ENCODE measurements around the gene NDUFB4.
"Not testable (repeated sequence)": the region's sequence is repeated elsewhere in the genome, so short reads cannot be mapped to it uniquely, and the experiment has no call there.

Gene NDUFB4

DNA sequence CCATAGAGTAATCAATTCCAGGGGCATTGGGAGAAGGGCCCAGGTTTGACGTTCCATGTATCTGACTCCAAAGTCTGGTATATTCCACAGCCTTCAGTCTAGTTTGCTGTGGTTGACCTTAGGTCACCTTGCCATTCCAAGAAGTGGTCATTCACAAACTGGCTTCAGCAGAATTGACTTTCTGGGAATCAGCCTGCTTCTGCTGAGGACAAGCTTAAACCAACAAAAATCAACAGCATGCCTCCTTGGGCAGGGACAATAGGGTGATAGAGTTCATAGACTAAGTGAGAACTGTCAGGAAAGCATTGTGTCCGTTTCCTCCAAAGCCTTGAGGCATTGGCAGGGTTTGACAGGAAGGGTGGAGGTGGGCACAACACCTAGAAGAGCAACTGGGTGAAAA, 24.1 kb upstream of the NDUFB4 start:
- no peak for FAIRE-seq

DNA sequence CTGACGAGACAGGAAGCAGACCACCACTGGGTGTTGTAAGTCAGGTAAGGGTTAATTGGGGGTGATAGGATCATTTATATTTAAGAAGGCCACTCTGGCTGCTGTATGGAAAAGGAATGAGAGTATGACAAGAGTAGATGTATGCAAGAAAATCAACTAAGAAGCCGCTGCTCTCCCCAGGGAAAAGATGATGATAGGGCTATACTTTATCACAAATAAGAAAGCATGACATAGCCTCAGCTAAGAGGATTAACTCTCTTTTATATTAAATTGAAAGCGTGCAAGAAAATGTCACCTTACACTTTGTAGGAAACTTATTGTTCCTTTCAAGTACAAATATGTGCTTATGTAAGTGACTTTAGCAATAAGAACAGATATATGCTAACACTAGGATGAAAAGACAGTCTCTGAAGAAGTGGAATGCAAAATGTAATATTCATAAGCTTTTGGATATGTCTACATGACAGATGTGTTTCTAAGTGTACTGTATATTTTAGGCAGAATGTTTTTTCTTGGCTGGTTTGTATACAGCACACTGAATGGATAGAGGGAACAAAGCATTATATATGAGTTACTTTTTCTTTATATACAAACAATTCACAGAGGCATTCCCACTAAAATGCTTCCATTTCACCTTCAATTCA, 8.7 kb upstream of the NDUFB4 start:
- FAIRE-seq = no peak

DNA sequence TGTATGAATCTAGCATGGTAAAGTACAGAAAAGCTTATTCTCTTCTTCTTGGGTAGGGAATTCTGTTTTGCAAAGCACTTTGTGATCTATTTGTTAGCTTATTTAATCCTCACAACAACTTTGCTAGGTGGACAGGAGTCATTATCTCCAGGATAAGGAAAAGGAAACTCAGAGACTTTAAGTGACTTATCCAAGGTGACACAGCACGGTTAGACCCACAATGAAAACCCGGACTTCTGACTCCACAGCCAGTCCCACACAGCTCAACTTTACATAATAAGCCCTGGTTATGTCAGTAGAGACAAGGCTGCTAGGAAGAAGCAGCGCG, 384 bp upstream of the NDUFB4 start:
- no peak for FAIRE-seq

DNA sequence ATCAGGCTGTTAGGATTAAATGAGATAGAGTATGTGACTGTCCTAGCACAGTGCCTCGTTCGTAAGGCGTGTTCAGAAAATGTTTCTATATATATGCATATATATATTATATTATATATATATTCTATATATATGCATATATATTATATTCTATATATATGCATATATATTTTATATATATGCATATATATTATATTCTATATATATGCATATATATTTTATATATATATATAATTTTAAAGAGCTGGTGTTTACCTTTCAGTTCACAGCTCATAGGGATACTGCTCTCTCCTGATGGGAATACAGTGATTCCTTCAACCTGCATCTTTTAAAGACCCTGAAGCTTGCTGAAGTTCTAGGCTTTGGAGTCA, 702 bp downstream of the NDUFB4 start:
- FAIRE-seq = no peak

DNA sequence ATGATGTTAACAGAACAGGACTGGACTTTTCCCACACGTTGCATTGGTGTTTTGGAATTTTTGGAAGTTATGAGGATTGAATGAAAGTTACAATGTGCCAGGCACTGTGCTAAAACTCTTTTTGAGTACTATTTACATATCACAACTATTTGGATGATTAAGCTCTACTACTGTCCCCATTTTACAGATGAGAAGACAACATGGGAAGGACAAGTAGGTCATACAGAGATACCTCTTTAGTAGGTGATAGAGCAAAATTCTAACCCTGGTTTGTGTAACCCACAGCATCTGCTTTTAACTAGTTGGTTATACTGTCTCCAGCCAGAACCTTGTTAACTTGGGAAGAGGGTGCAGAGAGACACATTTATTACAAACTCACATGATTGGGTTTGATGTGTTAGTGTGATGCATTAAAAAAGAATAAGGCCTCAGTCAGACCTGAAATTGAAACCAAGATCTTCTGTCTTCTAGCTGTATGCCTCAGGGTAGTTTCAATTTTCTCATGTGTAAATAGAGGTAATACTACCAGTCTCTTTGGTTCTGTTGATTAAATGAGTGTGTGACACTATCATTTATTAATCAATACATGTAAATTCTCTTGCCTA, 1.4 kb downstream of the NDUFB4 start:
- FAIRE-seq = no peak

DNA sequence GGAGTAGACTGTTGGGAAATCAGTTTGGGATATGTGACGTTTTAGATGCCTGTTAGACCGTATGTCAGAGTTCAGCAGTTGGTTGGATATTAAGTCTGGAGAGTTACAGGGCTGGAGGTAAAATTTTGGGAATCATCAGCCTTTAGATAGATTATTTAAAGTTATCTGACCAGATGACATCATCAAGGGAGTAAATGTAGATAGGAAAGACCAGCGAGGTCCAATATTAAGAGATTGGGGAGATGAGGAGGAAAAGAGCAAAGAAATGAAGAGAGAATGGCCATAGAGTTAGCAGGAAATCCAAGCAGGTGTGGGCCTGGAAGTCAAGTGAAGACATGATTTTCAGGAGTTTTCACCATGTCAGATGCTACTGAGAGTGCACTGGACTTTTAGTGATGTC, 3.1 kb downstream of the NDUFB4 start:
- FAIRE-seq = no peak

DNA sequence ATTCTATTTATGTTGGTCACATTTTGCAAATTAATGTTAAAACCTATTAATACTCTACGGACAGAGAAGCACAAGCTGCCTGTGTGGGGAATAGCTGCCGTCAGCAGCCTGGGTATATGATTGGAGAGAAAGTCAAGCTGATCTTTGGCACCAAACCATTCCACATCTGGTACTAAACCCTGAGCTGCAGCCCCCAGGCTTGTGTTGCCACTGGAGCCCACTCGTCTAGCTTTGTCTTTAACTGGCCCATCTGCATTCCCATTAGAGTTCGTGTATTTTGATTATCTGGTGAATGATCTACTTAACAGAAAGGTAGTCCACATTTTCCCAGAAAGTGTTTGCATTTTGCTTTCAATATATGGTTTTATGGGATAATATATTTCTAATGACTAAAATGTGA, 5.4 kb downstream of the NDUFB4 start:
- no peak for FAIRE-seq

DNA sequence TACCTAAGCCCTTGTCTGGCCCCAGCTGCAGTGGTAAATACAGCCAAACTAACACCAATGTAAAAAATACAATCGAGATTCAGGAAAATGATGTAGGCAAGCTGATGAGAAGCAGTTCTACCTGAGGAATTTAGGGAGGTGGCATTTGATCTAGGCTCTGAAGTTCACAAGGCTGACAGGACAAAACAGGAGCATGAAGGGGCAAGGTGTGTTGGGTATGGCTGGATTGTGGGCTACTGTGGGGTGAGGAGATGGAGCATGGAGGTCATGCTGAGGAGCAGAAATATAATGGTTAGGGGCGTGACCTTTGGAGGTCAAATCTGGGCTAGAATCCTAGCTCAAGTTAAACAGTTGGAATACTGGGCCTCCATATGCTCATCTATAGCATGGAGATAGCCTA, 6.5 kb downstream of the NDUFB4 start:
- FAIRE-seq = no peak

DNA sequence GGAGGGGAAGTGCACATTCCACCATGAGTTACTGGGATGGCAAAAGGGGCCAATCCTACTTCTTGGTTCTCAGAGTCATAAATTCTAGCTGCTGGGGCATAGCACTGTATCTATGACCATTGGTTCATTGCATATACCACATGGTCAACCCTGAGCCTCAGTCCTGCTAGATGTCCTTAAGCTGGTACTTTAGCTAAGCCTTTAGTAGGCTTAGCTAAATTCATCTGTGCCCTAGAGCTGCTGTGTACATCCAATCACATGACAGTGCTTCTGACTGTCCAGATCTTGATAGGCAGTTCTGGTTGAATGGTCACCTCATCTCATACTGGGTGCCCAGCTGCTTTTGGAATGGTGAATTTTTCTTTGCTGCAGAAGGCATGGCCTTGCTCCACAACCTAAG, 8.2 kb downstream of the NDUFB4 start:
- FAIRE-seq = no peak

DNA sequence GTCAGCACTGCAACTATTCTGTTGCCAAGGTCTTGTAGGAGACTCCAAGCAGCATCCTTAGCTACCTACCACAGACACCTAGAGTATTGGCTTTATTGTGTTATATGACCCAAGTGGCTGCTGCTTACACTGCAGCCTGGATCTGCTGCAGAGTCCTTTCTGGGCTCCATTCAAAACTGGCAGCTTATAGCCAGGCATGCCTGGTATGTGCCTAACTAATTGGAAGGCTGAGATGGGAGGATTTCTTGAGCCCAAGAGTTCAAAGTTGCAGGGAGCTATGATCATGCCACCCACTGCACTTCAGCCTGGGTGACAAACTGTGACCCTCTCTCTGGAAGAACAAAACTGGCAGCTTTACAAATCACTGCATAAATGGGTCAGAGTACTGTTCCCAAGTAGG, 8.6 kb downstream of the NDUFB4 start:
- FAIRE-seq = no peak

DNA sequence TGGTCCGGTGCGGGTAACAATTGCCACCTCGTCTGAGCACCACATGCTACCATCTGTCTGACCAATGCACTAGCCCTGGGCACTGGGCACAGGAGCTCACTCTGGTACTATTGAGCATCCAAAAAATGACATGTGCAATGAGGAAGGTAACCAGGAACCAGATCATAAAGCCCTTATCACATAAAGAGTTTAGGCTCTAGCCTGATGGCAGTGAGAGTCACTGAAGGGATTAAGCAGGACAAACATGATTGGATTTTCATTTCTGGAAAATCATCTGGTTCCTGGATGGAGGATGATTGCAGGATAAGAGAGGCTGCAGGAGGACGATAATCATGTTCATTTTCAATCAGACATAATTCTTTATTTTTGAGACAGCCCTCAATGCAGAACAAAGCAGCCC, 12.4 kb downstream of the NDUFB4 start:
- FAIRE-seq = no peak

DNA sequence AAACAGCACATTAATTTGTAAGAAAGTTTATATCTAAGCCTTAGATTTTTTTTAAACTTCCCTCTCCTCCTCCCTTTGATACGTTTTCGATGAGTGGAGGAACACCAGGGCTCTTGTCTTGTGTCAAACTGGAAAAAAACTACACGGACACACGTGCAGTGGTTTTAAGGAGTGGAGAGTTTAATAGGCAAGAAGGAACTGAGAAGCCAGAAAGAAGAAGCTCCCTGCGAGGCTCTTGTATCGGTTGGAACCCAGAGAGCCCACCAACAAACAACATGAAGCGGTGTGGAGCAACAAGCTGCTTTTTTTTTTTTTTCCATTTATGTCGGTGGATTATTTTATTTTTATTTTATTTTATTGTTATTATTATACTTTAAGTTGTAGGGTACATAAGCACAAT, 18.6 kb downstream of the NDUFB4 start:
- FAIRE-seq = no peak

DNA sequence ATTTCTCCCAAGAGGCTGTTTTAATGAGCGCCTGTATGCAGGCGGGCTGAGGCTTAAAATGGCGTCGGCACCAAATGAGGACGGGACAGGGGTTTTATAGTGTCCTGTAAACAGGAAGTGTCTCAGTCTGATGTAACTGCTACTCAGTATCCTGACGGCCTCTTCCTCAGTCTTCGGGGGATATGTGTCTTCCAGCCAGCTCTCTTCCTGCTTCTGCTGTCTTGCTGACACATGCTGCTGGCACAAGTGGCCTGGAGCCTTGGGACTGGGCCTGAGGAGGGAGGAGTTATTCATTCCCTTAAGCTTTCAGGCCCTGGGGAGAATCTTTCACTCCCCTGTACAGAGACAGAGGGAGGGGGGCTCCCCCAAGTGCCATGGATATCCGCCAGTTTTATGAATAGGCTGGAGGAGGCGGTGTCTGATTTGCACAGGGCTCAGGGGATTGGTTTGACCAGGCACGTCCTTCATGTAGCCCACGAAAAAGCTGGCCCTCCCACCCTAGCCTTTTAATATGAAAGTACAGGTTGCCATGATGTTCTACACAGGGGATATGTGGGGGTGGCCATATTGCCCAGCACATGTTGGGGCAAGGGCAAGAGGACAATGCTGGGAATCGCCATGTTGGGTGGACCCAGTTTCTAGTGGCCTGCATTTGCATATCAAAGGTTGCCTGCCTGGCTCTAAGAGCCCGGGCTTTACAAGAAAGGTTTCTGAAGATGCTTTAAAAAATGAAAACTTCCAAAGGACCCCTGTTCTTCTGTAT, 19.9 kb downstream of the NDUFB4 start:
- FAIRE-seq = no peak

DNA sequence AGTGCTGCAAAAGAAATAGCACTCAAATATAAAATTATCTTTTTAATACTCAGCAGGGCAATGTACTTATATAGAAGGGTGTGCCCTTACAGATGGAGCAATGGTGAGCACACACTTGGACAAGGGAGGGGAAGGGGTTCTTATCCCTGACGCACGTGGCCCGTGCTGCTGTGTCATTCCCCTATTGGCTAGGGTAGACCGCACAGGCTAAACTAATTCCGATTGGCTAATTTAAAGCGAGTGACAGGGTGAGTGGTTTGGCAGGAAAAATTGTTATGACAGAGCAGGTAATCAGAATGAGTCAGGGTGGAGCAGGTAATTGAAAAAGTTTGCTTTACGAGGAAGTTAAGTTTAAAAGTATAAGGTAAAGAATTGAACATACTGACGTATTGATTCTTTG, 20.6 kb downstream of the NDUFB4 start:
- FAIRE-seq = peak; percentile 64

DNA sequence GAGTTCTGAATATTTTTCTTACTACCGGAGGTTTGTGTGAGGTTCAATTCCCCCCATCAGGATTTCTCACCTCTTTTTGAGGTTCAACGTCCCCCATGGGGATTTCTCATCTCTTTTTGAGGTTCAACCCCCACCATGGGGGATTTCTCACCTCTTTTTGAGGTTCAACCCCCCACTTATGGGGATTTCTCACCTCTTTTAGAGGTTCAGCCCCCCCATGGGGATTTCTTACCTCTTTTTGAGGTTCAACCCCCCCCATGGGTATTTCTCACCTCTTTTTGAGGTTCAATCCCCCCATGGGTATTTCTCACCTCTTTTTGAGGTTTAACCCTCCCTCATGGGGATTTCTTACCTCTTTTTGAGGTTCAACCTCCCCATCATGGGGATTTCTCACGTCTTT, 26.3 kb downstream of the NDUFB4 start:
- FAIRE-seq = no peak

DNA sequence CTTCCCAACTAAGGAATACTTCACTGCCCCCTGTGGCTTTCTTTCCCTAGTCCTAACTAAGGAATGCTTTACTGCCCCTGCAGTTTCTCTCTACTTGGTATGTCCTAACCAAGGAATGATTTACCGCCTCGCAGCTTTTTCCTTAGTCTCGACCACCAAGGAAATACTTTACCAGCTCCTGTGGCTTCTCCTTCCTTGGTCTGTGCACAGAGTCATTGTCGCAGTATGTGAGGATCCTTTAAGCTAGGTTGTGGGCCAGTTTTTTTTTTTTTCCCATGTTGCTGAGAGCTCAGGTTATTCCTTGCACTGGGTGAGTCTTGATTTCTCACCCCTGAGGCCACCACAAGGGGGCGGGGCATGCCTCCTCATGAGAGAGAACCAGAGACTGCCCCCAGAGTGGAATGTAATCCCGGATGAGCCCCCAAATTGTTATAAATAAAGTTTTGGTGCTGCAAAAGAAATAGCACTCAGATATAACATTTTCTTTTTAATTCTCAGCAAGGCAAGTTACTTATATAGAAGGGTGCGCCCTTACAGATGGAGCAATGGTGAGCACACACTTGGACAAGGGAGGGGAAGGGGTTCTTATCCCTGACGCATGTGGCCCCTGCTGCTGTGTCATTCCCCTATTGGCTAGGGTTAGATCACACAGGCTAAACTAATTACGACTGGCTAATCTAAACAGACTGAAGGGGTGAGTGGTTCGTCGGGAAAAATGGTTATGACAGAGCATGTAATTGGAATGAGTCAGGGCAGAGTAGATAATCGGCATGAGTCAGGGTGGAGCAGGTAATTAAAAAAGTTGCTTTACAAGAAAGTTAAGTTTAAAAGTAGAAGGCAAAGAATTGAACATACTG, 27.0 kb downstream of the NDUFB4 start:
- no peak for FAIRE-seq

DNA sequence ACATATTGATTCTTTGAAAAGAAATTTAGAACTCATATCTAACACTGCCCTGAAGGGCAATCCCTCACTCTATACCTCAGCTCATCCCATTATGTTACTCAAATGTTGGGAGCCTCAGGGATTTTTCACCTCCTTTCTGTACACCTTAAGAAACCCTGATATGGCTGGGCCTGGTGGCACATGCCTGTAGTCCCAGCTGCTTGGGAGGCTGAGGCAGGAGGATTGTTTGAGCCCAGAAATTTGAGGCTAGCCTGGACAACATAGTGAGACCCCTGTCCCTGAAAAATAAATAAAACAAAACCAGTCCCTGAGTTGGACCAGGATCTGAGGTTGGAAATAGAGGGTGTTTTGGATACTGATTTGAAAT, 27.6 kb downstream of the NDUFB4 start:
- no peak for FAIRE-seq

DNA sequence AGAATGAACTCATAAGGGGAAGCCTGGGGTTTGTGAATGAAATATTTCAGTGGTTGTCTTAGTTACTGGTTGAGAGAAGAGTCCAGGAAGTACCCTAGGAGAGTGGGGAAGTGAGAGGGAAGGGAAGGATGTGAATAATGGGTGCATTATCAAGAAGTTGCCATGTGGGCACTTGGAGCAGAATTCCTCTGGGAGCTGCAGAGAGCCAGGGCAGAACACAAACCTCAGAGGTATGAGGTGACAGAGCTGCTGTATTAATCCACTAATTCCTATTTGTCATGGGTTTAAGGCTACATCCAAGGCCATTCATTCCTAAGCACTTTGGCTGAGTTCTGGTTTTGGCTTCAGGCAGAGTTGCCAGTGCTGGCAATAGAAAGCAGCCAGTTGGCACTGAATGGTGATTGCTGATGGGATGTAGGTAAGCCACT, 29.0 kb downstream of the NDUFB4 start:
- FAIRE-seq = no peak

DNA sequence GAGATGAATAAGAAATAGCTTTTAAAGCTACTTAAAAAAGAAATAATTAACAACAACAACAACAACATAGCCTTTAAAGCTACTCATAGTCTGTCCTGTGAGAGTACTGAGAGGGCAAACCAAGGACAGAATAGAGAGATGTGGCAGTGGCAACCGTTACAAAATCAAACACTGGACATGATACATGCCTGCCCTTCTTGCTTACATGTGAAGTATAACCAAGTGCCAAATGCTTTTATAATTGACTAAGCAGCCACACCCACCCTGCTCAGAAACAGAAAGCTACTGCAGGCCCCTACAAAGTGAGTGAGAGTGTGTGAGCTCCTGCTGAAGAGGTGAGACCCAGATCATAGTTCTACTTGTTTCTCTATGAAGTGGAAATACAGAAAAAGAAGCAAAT, 38.4 kb downstream of the NDUFB4 start:
- FAIRE-seq = no peak

DNA sequence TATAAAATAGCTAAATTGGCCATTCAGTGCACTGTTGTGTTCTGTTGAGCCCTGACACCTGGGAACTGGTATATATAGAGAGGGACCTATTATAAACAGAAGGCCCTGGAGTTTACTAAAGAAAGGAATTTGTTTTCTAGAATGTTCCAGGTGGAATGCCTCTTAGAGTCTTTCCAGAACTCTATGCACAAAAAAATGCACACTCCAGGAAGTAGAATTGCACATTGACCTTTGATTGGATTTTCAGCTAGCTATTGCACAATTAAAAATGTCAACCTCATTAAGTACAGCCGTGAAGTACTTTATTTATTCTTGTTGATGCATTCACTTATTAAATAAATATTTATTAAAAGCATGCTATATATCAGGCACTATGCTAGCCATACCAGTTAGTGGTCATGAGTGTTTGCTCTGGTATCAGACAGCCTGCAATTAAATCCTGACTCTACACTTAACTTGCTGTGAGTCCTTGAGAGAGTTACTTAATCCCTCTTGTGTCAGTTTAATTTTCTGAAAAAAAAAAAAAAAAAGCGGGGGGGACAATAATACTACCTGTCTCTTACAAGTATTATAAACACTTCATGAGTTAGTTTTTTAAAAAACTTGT, 40.8 kb downstream of the NDUFB4 start:
- FAIRE-seq = no peak

DNA sequence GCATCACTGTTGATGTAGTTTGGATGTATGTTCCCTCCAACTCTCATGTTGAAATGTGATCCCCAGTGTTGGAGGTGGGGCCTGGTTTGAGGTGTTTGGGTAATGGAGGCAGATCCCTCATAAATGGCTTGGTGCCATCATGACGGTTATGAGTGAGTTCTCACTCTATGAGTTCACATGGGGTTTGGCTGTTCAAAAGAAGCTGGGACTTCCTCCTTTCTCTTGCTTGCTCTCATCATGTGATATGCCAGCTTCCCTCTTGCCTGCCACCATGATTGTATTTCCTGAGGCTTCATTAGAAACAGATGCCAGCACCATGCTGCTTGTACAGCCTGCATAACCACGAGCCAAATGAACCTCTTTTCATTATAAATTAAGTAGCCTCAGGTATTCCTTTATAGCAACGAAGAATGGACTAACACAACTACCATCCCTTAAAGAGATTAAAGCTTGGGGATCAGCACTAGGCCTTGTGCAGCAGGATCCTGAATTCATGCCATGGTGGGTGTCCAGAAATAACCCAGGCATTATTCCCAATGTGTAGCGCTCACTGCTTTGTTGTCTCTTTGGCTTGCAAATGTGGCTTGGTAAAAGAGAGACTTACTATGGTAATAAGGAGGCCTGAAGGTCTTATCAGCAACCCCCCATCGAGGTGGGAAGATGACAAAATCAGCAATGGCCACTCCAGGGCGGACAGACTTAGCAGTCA, 41.9 kb downstream of the NDUFB4 start:
- no peak for FAIRE-seq

DNA sequence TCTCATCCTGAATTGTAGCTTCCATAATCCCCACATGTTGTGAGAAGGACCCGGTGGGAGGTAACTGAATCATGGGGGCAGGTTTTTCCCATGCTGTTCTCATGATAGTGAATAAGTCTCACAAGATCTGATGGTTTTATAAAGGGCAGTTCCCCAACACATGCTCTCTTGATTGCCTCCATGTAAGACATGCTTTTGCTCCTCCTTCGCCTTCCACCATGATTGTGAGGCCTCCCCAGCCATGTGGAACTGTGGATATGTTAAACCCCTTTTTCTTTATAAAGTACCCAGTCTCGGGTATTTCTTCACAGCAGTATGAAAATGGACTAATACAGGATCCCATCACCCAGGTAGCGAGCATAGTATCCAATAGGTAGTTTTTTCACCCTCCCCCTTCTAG, 42.7 kb downstream of the NDUFB4 start:
- not testable (repeated sequence) for FAIRE-seq

DNA sequence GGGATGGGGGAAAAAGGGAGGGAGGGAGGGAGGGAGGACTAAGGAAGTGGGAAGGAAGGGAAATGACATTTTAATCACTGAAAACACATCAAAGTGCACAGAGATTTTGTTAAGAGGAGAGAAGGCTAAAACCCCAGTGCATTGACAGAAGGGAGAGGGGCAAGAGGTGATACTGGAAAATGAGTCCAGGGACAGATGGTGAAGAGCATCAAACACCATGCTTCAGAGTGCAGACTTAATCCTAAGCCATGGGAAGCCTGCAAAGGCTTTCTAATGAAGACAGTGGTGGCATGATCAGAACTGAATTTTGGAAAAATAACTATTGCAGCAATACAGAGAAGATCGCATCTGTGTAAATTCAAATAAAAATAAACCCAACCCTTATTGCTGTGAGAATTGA, 44.1 kb downstream of the NDUFB4 start:
- FAIRE-seq = no peak

All from colon (tissue), 2 donors.